ENCODE data around the gene LBHD2.
"Not testable (repeated sequence)": the region's sequence is repeated elsewhere in the genome, so short reads cannot be mapped to it uniquely, and the experiment has no call there.

The LBHD2 gene

DNA sequence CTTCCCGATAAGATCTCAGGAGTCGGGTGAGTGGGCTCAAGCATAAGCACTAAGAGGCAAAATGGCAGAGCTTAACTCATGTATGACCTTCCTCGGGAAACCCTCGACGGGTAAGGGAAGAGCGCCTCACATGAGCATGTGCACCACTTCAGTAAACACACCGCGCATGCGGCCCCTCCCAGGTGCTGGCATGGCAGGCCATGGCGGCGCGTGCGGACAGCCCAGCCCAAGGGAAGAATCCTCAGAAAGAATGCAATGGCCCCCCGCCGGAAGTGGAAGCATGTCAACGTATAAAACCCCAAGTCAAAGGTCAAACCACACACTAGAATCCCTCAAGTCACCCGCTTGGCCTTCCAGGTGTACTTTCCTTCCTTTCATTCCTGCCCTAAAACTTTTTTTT lies 32.6 kb downstream of the LBHD2 start:
- FAIRE-seq: no peak
- DNase-seq (ENCODE audit: insufficient read length, low spot score): no peak

DNA sequence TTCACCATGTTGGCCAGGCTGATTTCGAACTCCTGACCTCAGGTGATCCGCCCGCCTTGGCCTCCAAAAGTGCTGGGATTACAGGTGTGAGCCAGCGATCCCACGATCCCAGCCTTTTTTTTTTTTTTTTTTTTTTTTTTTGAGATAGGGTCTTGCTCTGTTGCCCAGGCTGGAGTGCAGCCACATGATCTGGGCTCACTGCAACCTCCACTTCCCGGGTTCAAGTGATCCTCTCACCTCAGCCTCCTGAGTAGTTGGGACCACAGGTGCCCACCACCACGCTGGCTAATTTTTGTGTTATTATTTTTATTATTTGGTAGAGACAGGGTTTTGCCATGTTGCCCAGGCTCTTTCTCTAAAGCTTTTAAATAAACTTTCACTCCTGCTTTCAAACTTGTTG lies 33.5 kb downstream of the LBHD2 start:
- FAIRE-seq; DNase-seq (ENCODE audit: insufficient read length, low spot score): not testable (repeated sequence)

DNA sequence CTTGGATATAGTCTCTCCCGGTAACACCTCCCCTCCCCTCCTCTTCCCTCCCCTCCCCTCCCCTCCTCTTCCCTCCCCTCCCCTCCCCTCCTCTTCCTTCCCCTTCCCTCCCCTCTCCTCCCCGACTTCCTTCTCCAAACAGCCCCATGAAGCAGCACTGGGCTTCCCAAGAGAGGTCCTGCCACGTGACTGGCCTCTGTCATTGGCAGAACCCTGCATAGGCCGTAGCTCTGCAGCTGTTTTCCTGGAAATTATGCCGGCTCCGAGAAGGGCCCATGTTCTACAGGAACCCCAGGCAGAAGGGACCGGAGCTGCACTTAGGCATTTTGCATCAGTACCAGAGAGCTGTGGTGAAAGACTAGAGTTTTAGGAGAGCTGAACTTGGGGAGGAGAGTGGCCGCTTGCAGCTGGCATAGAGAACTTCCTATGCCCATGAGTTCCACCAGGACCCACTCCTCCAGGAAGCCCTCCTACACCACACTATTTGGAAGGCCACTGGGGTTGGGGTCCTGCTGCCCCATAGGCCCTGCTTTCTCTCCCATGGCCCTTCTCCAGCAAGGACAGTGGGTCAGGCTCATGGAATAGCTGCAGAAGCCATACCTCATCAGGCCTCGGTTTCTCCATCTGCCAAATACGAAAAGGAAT lies 34.1 kb downstream of the LBHD2 start:
- DNase-seq (ENCODE audit: insufficient read length, low spot score): no peak
- no peak for FAIRE-seq

DNA sequence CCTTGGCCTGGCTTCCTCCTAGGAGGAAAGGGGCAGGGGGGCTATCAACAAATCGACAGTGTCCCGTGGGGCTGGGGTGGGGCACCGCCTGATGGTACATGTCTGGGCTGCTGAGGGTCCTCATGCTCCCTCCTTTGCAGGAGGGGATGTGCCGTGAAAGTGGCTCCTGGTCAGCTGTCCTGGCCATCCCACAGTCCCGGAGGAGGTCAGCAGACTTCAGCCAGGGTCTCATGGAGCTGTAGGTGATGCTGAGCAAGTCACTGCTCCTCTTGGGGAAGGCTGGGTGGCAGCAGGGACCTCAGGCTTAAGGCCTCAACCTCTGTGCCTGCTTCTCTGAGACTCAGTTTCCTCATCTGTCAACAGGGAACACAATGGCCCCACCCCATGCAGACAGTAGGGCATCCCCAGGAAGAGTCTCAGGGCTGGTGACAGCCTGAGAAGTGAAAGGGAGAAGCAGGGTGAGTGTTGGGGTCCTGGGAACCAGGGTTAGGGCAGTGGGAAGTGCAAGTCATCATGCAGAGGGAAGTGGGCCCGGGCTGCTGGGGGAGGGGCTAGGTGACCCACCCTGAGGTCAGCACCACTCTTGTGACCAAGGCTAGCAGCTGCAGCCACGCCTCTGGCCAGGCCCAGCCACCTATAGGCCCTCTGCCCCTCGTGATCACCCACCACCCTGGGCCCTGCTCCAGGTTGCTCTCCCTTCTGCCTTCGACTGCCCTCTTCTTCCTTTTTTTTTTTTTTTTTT lies 34.8 kb downstream of the LBHD2 start:
- DNase-seq (ENCODE audit: insufficient read length, low spot score) (no peak), FAIRE-seq (no peak)

DNA sequence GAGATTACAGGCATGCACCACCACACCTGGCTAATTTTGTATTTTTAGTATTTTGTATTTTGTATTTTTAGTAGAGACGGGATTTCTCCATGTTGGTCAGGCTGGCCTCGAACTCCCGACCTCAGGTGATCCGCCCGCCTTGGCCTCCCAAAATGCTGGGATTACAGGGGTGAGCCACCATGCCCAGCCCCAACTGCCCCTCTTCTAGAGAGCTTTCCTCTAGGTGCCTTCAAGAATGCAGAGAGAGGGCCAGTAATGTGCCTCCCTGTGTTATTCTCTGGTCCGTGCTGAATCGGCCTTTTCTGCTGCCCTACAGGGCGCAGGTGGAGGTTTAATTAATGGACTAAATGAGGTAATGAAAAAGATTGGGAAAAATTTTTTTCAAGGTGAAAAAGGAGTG lies 35.5 kb downstream of the LBHD2 start:
- DNase-seq (ENCODE audit: insufficient read length, low spot score); FAIRE-seq: not testable (repeated sequence)

DNA sequence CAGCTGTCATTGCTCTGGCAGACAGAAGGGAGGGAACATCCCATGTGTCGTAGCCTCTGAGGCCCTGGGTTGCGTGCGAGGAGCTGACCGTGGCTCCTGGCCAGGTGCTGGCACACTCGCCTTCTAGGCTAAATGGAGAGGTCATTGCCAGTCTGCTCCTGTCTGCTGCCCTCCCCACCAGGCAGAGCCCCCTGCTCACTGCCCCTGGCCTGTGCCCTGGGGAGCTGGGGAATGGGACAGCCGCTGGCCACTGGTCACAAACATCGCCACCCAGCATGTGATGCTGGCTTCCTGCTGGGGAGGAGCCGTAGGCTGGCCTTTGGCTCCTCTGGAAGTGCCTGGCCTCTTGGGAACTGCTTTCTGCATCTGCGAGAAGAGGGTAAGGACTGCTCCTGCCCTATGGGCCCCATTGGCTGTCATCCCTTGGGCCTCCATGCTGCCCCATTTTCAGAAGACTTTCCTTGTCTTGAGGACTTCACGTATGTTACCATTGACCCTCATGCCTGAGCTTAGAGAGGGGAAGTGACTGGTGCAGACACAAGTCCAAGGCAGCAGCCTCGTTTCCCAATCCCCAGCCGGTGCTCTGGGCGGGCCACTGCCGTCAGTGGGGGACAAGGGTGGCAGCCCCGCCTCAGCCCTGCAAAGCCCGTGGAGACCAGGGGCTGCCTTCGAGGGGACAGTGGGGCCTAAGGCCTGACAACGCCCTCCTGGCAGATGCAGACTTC lies 37.3 kb downstream of the LBHD2 start:
- DNase-seq (ENCODE audit: insufficient read length, low spot score) (no peak), FAIRE-seq (peak; percentile 31)

DNA sequence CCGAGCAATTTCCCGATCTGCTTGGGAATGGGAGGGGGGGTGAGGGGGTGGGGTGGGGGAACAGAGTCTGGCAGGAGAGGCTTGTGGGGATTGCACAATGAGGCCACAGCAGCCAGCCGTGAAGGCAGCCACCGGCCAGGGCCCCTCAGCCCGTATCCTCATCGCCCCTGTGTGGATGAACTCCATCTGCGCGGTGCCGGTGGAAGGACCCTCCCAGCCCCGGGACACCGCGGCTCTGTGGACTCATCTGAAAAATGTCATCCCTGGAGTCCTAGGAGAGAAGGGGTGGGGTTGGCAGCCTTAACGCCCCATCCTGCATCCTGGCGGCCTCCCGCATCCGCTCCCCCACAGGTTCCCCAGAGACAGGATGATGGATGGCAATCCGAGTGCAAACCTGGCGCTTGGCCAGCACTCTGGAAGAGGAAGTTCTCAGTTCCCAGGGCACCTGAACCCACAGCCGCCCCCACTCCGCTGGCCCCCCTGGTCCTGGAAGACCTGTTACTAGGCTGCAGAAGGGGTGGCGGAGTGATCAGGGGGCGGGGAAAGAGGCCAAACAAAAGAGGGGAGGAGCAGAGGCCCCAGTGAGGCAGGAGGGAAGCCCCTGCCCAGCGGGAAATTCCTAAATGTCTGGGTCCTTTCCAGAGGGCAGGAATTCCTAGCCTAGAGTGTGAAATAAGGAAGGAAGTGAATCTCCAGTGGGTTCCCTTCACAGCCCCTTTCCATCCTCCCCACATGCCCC lies 38.0 kb downstream of the LBHD2 start:
- FAIRE-seq (peak; percentile 80), DNase-seq (ENCODE audit: insufficient read length, low spot score) (peak; percentile 78)

DNA sequence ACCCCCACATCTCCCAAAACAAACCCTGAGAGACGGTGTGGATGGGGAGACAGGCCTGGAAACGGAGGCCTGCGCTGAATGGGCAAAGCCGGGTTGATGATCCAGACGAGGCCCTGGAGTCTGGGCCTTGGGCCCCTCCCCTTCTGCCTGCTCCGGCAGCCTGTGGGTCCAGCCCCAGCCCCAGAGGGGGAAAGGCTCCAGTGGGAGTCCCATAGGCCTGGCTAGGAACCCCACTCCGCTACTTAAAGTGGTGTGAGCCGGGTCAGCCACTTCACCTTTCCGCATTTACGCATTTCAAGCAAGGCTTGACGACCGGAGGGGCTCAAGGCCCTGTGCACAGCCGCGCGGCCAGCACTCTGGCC lies 38.6 kb downstream of the LBHD2 start:
- no peak for FAIRE-seq
- DNase-seq (ENCODE audit: insufficient read length, low spot score): no peak

DNA sequence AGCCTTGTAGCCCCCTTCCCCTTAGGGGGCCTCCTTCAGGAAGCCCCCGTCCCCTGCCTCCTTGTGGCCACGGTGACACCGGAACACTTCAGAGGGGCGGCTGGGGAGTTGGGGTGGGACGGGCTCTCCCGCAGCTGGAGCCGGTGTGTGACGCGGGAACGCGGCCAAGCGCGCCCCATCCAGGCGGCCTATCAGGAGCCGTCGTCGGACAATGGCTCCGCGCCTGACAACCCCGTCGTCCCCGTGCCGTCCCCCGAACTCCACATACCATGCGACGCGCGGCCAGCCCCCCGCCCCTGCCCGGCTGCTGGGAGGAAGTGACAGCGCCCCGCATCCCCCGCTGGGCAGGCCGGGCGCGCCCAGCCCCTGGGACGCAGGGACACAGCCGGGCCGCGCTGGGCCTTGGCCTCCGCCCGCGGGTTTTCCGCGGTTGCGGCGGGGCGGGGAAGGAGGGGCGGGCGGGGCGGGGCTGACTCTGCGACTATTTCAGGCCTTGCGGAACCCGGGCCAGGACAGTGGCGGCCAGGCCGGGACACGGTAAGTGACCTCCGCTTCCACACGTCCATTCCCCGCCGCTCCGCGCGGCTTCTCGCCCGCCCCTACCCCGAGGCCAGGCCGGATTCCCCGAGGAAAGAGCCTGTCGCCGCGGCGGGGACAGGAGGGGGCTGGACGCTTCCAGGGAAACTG lies 39.1 kb downstream of the LBHD2 start, which contains the start of gene TNFAIP2:
TNFAIP2 (plus strand) TSS at position 515 of the 687 bp plus-strand sequence. CDS start 2,997 bp downstream, outside the sequence.
- FAIRE-seq (no peak), DNase-seq (ENCODE audit: insufficient read length, low spot score) (no peak)

DNA sequence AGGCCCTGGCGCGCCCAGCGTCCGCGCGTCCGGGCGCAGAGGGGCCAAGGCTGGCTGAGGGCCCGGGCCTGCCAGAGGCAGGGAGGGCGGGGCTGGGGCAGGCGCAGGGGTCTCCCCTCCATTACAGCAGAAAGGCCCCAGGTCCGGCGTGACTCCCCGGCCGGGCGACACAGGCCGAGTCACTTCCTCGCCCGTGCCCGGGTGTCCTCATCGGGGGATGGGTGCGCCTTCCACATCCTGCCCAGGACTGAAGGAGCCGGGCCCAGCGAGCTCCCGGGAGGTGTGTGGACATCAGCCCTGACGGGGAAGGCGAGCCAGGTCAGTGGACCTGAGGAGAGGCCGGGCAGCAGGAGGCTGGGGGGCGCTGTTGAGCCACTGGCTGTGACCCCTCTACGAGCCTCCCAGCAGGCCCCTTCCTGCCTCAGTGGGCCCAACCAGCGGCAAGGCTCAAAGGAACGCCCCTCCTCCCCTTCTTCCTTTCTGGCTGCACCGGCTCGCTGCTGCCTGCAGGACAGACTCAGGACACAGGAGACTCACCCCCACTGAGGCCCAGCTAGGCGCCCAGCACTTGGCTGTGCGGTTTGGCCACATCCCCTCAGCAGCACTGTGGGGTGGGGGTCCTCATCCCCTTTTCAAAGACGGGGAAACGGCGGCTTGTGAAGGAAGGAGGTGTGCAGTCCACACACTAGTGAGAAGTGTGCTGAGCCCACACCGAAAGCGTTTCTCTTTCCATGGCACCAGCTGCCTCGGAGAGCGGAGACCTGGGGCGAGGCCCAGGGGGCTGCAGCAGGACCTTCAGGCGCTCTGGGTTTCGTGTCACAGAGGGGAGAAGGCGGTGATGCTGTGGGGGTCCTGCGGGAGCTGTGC lies 39.9 kb downstream of the LBHD2 start:
- FAIRE-seq (no peak), DNase-seq (ENCODE audit: insufficient read length, low spot score) (no peak)

DNA sequence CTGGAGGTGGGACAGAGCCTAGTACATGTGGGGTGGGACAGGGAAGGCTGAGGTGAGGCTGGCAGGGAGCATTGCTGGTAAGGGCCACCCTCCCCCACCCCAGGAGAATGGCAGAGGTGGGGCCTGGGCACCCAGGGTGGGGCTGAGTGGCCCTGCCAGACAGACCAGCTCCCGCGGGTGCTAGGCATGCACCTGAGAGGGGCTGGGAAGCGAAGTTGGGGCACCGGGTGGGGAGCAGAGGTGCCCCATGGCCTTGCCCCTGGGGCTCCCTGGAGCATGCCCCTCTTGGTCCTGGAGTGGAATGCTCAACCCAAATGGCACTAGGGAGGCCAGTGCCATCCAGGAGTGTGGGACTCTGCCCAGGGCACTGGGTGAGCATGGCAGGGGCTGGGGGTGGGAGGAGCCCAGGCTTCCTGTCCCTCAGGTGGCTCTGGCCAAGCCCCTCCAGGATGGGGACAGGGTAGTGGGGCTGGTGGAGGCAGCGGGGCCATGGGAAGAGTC lies 40.5 kb downstream of the LBHD2 start:
- DNase-seq (ENCODE audit: insufficient read length, low spot score): no peak
- FAIRE-seq: no peak

DNA sequence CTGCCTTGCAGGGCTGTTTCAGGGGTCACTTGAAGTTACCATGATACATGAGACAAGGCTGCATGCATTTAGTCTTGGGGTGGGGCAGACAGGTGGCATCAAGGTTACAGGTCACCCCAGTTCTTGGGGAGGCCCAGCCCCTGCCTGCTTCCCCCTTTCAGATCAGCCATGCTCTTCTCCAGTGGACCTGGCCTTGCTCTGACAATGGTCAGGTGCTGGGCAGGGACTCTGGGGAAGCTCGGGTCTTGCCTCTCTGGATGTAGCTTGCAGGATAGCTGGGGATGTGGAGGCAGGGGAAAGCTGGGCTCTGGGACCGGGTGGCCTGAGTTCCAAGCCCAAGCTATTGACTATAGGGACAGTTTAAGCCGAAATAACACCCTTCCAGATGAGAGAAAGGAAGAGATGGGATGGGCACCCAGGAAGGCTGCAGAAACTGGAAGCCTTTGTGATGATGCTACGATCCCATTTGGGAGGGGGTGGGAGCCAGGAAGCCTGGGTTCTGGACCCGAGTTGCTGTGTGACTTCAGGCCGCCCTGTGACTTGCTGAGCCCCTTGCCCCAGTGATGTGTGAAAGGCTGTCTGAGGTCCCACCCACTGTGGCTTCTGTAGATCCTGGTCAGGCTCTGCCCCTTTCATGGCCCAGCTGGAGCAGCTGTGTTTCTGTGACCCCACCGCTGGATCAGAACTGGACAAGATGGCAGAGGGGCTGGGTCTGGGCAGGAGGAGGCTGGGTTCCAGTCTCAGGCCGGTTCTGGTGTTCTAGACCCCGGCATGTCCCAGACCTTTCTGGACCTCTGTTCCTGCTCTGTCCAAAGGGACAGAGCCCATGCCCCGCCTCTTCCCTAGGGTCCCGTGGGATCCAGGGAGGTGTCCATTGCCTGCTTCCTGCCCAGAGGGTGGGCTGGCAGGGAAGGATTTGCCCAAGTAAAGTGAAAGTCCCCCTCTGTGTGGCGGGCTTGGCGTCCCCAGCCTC lies 41.4 kb downstream of the LBHD2 start:
- FAIRE-seq: no peak
- DNase-seq (ENCODE audit: insufficient read length, low spot score): no peak

DNA sequence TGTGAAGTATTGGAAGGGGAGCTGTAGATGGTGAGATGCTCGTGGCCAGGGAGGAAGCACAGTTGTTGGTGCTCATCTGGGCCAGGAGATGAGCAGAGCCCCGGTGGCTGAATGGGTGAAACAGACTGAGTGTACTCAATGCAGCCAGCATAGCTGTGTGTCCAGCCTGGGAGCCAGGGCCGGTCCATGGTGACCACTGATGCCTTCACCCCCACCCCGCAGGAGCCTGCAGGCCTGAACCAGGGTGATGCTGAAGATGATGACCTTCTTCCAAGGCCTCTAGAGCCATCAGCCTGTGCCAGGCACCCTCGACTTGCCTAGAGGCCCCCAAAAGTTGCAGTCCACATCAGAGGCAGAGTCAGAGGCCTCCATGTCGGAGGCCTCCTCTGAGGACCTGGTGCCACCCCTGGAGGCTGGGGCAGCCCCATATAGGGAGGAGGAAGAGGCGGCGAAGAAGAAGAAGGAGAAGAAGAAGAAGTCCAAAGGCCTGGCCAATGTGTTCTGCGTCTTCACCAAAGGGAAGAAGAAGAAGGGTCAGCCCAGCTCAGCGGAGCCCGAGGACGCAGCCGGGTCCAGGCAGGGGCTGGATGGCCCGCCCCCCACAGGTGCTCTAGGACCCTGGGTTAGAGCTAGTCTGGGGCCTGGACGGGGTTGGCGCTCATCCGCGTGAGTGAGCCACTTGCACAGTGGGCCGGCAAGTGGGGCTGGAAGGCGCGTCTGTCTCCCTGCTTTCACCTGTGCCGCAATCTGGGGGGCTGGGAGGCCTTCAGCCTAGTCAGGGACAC lies 42.3 kb downstream of the LBHD2 start:
- peak; percentile 48 for FAIRE-seq
- no peak for DNase-seq (ENCODE audit: insufficient read length, low spot score)

DNA sequence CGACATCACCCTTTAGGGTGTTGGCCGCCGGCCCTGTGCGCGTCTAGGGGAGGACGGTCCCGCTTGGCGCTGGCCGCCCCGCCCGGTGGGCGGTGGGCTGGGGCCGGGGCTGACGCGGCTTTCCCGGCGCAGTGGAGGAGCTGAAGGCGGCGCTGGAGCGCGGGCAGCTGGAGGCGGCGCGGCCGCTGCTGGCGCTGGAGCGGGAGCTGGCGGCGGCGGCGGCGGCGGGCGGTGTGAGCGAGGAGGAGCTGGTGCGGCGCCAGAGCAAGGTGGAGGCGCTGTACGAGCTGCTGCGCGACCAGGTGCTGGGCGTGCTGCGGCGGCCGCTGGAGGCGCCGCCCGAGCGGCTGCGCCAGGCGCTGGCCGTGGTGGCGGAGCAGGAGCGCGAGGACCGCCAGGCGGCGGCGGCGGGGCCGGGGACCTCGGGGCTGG lies 42.9 kb downstream of the LBHD2 start:
- FAIRE-seq: no peak
- no peak for DNase-seq (ENCODE audit: insufficient read length, low spot score)

DNA sequence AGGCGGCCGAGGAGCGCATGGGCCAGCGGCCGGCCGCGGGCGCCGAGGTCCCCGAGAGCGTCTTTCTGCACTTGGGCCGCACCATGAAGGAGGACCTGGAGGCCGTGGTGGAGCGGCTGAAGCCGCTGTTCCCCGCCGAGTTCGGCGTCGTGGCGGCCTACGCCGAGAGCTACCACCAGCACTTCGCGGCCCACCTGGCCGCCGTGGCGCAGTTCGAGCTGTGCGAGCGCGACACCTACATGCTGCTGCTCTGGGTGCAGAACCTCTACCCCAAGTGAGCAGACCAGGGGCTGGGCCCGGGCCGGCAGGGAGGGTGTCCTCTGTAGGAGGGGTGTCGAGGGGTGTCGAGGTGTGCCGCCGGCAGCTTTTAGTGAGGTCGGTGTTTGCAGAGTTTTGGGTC lies 43.3 kb downstream of the LBHD2 start:
- no peak for FAIRE-seq
- DNase-seq (ENCODE audit: insufficient read length, low spot score): no peak

DNA sequence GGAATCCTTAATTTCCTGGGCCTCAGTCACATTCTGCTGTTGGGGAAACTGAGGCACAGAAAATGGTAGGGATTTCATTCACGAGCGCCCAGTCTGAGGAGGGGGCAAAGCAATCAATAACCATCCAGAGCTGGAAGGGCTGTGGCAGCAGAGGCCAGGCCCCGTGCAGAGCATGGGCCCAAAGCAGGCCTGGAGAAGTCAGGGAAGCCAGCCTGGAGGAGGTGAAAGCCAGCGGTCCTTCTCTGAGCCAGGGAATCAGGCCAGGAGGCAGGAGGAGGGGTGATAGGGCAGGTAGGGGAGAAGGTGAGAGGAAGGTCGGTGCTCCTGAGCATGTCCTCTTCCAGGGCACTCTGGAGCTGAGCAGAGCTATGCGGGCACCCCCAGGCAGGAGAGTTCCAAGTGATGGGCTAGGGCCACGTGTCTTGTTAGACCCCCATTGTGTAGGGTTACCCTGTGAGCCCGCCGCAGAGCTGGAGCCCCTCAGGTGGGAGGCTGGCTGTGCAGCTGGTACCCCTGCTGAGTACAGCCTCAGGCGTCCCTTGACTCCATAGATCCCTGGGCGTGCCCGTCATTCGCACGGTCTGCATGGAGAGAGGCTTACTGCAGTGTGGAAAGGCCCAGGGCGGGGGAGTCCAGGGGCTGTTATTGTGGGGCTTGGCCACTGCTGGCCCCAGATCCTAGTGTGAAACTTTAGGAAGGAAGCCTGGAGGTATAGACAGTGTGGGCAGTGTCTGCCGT lies 44.0 kb downstream of the LBHD2 start:
- FAIRE-seq (no peak), DNase-seq (ENCODE audit: insufficient read length, low spot score) (no peak)
